SH-SY5Y (cell line): ENCODE data around the gene SMIM32.

ENCODE experiments used
- GATA2 ChIP-seq: IDR thresholded peaks from 2 replicates; pipeline ENCODE4 v1.6.1; 2011; ENCODE audit warnings: mild to moderate bottlenecking, low read depth, low read length
- GATA3 ChIP-seq: IDR thresholded peaks from 2 replicates; pipeline ENCODE4 v1.6.1; 2011; ENCODE audit warnings: low read depth, mild to moderate bottlenecking, low read length, moderate library complexity

GRCh38 chr5:136191304-136192014, 1.5 kb downstream of the SMIM32 start:
- no peak for TF ChIP-seq GATA3
- TF ChIP-seq GATA2, result no peak
